Stimulated activated CD4-positive, alpha-beta T cell treated with anti-CD3 and anti-CD28 coated beads, Interleukin-2, amount 100 ng/mL, for 4 hours (primary cell): ENCODE results near the gene ETV2.
"Not testable (repeated sequence)": the region's sequence is repeated elsewhere in the genome, so short reads cannot be mapped to it uniquely, and the experiment has no call there.

Experiments
- DNase-seq: peaks from one replicate; pipeline ENCODE4 v3.0.0-alpha.2; 2020; ENCODE audit warnings: low read depth

Gene ETV2

DNA sequence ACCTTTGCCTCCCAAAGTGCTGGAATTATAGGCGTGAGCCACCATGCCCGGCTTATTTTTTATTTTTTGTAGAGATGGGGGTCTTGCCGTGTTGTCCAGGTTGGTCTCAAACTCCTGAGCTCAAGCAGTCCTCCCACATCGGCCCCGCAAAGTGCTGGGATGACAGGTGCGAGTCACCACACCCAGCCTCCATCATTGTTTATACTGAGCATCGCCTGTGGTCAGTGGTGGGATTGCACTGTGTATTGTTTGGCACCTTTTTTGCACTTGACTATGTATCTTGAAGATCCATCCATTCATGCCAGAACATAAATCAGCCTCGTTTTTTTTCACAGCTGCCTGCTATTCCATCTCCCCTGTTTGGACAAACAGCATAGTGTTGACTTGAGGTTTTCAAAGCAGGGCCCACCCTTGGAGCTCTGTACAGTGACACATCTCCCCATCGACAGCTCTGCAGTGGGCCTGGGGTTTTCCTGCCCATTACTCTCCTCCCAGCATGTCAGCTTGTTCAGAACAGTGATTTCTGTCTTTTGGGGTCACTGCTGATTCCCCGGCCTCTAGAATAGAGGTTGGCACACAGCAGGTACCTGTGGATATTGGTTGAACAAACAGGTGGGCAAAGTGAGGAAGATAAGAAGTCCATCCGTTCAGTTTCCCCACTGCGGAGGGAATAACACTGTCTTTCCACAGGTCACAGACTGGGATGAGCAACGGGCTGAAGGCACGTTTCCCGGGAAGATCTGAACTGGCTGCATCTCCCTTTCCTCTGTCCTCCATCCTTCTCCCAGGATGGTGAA, 16.6 kb downstream of the ETV2 start:
- no peak for DNase-seq

DNA sequence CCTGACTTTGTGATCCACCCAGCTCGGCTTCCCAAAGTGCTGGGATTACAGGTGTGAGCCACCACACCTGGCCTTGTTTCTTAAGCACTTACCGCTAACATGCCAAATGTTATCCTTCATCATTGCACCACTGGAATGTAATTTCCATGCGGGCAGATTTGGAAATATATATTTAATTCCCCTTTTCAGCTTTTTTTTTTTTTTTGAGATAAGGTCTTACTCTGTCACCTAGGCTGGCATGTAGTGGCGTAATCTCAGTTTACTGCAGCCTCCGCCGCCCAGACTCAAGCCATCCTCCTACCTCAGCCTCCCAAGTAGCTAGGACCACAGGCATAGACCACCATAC, 20.4 kb downstream of the ETV2 start:
- no peak for DNase-seq

DNA sequence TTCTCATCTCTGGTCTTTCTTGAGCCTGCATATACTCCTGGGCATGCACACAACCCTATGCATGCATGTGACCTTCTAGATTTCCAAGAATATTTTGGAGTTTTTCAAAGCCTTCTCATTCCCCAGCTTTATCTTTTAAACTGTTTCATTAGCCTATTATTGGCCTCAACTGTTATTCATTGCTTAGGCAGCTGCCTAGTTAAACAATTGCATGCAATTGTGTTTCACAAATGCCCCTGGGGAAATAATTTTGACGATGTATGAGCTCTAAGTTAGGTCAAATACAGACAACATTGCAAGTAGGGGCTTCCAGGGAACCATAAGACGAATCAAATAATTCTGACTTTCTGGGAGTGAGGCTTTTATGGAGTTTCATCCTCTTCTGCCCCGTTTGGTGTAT, 22.4 kb downstream of the ETV2 start:
- no peak for DNase-seq

DNA sequence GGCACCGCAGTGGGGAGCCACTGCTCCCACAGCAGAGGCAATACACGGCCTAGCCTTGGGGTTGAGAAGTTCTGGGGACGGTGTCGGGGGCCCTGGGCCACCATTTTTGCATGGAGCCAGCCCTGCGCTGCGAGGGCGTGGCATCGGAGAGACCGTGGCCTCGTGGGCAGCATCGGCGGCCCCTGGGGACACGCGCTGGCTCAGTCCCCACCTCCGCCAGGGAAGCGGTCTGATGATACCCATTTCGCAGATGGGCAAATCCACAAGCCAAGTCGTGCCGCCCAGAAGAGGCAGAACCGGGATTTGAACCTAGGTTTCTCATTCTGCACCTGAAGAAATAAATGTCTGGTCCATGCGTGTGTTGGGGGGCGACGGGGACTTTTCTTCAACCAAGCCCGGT, 23.6 kb downstream of the ETV2 start:
- DNase-seq = no peak

DNA sequence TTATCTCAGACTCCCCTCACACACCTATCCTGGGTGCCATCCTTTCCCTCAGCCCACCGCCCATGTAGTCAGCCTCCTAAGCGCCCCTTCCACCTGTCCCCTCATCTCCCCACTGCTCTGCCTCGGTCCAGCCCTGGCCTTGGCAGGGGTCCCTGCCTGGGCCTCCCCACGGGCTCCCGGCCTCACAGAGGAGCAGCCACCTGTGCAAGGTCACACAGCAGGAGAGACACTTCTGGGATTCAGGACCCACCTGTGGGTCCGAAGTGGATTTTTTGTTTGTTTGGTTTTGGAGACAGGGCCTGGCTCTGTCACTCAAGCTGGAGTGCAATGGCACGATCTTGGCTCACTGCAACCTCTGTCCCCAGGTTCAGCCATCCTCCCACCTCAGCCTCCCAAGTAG, 24.1 kb downstream of the ETV2 start:
- DNase-seq = no peak

DNA sequence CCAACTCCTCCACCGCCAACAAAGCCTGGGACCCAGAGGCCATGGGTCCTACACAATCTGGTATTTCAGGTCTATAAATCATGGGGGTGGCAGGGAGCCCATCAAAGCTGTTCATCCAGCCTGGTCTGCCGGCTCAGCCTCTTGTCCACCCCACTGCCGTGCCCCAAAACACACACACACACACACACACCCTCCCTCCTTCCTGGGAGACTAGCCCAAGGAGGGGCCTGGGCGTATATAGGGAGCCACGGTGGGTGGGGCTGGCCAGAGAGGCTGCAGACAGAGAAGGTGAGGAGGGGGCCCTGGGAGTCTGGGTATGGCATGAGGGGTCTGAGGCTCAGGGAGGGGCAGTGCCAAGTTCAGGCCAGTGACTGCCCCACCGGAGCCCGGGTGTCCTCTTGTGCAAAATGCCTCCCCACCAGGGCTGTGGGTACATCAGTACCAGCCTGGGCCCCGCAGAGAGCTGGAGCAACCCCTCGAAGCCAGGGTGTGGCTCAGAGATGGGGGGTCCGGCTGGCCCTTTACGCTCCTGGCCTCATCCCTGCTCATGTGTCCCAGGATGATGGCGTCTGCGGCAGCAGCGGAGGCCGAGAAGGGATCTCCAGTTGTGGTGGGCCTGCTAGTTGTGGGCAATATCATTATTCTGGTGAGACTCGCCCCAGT, 24.8 kb downstream of the ETV2 start, which contains the start of gene UPK1A:
Gene UPK1A, plus strand, starts transcription at position 267 of the 663 bp plus-strand sequence. Its CDS starts 296 bp downstream, at position 563.
- no peak for DNase-seq

DNA sequence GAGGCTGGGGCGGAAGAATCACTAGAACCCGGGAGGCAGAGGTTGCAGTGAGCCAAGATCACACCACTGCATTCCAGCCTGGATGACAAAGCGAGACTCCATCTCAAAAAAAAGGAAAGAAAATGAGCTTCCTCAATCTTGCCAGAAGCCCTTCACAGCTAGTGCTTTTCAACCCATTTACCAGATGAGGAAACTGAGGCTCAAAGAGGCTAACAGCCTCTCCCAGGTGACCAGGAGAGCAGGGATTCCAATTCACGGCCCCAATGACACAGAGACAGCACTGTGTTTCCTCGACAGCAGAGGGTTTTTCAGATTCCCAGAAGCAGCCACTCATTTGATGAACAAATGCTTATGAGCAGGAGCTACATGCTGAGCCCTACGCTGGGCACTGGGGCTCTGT, 28.0 kb downstream of the ETV2 start:
- DNase-seq = no peak

DNA sequence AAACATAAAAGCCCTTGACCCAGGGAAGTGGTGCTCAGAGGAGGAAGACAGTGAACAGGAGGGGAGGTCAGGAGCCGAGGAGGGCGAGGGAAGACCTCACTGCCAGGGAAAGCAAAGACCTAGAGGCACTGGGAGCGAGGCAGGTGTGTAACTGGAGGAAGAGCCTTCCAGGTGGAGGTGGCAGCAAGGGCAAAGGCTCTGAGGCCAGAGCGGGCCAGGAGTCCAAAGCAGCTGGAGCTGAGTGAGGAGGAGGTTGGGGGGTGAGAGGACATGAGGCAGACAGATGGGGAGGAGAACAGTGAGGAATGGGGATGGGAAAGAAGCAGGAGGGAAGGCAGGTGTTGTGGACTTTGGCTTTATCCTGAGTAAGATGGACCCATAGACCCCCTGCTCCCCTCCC, 28.4 kb downstream of the ETV2 start:
- DNase-seq = no peak

DNA sequence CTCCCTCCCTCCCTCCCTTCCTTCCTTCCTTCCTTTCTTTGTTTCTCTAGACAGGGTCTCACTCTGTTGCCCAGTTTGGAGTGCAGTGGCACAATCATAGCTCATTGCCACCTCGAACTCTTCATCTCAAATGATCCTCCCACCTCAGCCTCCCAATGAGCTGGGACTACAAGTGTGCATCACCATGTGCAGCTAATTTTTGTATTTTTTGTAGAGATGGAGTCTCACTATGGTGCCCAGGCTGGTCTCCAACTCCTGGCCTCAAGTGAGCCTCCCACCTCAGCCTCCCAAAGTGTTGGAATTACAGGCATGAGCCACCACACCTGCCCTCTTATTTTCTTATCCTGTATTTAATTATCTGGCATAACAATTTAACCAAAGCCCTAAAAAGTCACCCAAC, 29.1 kb downstream of the ETV2 start:
- no peak for DNase-seq

DNA sequence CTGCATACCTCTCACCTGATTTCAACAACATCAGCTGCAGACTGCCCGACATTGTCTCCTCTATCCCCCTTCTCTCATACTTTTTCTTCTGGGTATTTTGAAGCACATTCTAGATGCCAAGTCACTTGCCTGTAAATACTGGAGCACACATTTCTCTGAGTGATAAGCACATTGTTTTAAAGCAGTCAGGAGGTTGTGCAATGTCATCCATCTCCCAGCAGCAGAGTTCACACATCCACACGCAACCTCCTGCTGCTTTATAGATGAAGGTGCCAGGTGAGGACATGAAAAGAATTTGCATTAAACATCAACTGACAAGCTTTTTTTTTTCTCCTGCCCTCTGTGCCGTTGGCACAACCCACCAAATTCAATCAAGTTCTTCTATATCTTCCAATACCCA, 30.3 kb downstream of the ETV2 start:
- DNase-seq = no peak

DNA sequence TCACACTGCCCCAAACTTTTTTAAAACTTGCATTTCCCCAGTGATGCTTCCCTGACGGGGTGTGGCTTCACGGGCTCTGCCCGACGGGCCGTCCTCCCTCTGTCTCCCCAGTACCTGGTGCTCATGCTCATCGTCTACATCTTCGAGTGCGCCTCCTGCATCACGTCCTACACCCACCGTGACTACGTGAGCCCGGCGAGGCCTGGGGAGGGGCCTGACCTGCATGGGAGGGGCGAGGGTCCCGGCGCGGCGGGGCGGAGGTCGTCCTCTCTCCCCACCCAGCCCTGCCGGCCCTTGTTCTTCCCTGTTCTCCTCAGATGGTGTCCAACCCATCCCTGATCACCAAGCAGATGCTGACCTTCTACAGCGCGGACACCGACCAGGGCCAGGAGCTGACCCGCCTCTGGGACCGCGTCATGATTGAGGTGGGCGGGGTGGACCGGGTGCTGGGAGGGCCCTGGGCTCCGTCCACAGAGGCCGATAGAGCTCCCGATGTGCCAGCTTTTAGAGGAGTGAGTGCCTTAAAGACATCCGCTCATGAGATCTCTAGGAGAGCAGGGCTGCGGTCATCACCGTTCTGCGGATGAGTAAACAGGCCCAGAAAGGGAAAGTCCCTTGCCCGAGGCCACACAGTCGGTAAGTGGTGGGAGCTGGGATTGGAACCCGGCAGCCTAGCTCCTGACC, 31.7 kb downstream of the ETV2 start:
- DNase-seq = no peak

DNA sequence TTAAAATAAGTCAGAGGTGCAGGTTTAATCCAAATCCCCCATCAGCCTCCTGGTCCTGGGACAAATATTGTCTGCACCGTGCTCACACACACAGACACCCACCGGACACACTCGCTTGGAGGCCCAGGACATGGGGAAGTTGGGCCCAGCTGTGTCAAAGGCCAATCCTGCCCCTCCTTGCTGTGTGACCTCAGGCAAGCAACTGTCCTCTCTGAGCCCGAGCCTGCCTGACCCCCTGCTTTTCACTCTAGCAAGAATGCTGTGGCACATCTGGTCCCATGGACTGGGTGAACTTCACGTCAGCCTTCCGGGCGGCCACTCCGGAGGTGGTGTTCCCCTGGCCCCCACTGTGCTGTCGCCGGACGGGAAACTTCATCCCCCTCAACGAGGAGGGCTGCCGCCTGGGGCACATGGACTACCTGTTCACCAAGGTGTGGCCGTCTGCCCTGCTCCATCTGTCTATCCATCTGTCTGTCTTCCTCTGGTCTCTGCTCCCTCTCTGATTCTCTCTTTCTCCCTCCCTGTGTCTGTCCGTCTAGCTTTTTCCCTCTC, 34.1 kb downstream of the ETV2 start:
- DNase-seq = no peak

DNA sequence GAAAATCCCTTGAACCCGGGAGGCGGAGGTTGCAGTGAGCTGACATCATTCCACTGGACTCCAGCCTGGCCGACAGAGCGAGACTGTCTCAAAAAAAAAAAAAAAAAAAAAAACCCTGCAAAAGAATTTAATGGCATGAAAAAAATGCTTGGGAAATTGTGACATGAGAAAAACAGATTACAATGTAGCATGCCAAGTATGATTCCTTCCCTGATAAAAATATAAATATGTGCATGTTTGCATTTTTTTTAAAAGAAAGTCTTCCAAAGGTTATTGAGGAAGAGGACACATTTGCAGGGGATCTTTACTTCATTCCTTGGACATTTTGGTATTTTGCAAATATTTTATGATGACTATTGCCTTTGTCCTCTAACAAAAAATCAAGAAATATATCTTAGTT, 48.3 kb downstream of the ETV2 start:
- no peak for DNase-seq

DNA sequence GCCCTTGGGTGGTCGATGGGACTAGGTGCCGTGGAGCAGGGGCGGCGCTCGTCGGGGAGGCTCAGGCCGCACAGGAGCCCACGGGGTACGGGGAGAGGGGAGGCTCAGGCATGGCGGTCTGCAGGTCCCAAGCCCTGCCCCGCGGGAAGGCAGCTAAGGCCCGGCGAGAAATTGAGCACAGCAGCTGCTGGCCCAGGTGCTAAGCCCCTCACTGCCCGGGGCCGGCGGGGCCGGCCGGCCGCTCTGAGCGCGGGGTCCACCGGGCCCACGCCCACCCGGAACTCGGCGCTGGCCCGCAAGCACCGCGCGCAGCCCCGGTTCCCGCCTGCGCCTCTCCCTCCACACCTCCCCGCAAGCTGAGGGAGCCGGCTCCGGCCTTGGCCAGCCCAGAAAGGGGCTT, 49.6 kb downstream of the ETV2 start:
- DNase-seq = not testable (repeated sequence)

DNA sequence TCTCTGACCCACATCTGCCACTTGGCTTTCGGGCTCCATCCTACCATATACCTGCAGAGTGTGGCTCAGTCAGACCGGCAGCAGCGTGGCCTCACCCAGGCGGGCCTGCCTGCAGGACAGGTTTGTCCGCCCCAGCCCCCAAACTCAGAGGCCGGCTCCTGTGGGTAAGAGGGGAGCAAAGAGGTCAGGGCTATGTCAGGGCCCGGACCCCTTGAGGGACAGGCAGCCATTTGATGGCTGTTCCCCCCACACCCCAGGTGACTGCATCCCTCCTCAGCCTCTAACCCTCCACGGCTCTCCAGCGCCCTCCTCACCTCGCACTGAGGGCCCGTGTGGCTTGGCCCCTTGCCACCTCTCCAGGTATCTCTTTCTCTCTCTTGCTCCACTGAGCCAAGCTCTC, 50.5 kb downstream of the ETV2 start:
- DNase-seq = no peak

DNA sequence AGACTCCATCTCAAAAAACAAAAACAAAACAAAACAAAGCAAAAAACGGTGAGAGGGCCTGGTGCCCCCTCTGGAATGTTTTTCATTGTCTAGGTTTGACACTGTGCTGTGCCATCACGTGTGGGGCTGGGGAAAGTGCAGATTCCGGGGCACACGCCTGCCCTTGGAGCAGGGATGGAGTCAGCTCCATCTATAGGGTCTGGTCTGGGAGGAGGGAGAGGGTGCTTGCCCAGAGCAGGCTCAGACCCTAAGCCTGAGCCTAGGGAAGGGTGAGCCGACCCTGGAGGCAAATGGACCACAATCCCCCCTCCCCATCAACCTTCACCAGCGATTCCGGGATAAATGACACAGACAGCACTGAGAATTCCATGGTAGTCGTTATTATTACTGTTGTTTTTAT, 51.9 kb downstream of the ETV2 start:
- no peak for DNase-seq

DNA sequence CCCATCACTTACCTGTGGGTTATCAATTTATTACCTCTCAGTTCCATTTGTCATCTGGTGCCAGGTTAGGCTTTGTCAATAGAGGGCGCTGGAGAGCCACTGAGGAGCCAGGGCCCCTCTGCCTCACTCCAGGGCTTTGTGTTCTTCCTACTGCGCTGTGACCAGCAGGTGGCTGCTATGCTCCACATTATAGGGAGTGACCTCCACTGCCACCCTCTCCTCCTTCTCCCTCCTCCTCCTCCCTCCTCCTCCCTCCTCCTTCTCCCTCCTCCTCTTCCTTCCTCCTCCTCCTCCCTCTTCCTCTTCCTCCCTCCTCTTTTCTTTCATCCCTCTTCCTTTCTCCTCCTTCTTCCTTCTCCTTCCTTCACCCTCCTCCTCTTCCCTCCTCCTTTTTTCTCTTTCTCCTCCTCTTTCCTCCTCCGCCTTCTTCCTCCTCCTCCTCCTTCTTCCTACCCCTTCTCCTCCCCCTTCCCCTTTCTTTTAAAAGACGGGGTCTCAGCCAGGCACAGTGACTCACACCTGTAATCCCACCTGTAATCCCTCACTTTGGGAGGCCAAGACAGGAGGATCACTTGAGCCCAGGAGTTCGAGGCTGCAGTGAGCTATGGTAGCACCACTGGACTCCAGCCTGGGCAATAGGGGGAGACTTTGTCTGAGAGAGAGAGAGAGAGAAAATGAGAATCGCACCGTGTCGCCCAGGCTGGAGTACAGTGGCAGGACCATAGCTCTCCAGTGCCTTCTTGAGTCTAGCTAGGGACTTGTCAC, 52.5 kb downstream of the ETV2 start:
- DNase-seq = peak; percentile 85
